Measurements from ENCODE around the gene EYA3. TPM values are rescaled to one million over a fixed set of nuclear protein-coding genes. Genes with fewer than 3 reads are reported as not detected.

EYA3 gene
- total RNA-seq, 1 donor from 2014 or later: 41.3 TPM

DNA sequence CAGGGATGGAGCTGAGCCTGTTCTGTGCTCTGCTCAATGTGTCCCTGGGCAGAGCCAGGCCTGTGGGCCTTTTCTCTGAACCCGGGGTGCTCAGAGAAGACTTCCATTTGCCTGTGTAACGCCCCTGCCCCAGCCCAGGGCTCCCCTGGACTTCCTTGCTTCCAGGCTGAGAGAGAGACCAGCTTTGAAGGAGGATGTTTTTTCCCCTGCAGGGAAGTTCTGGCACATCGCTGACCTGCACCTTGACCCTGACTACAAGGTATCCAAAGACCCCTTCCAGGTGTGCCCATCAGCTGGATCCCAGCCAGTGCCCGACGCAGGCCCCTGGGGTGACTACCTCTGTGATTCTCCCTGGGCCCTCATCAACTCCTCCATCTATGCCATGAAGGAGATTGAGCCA, 143.4 kb downstream of the EYA3 start:
- no peak for TF ChIP-seq CTCF (IDR thresholded peaks at IDR 0.05; ENCODE audit: unreplicated experiment)
- Mint-ChIP-seq H3K9me3 (ENCODE audit: low read depth) (no peaks in the 10 kb centered on the region), H3K27ac (no peak overlapping the region), H3K4me3 (ENCODE audit: low read depth) (no peak overlapping the region), H3K4me1 (ENCODE audit: low read depth) (no peaks in the 10 kb centered on the region), H3K27me3 (no peaks in the 10 kb centered on the region), H3K36me3 (ENCODE audit: insufficient read depth) (peaks cover 2% of the 10 kb centered on the region)
- no peak for DNase-seq (ENCODE audit: low spot score, unreplicated experiment)

DNA sequence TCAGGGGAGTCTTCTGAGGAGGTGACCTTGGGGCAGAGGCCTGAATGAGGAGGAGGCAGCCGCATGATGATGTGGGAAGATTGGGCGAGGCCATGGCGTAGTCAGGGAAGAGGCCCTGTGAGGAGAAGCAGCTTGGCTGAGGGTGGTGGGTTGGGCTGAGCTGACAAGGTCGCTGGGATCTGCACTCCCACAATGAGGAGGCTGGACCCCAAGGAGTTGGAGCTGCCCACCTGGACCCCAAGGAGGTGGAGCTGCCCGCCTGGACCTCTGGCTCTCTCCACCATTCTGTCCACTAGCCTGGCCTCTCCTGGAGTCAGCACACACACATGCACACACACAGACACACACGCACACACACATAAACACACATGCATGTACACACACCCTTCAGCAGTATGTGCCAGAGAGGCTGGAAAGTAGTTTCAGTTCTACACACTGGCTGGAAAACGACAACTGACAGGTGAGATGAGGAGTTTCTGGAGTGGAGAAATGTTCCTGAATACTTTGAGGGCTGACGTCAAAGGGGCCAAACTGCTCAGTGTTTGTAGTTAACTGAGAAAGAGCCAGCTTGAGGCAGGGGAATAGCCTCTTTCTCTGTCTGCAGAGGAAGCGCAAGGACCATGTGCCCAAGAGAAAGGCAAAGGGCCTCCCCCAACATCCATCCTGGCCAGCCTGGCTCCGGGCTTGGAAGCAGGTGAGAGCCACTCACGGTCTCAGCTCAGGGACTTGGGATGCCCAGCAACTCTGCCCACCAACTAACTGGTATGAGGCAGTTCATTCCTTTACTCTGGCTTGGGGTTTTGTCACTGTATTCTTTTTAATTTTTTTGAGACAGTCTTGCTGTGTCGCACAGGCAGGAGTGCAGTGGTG, 146.5 kb downstream of the EYA3 start:
- TF ChIP-seq CTCF (IDR thresholded peaks at IDR 0.05; ENCODE audit: unreplicated experiment): no peak
- Mint-ChIP-seq H3K27ac (no peak overlapping the region), H3K9me3 (ENCODE audit: low read depth) (no peaks in the 10 kb centered on the region), H3K4me1 (ENCODE audit: low read depth) (no peaks in the 10 kb centered on the region), H3K27me3 (no peaks in the 10 kb centered on the region), H3K36me3 (ENCODE audit: insufficient read depth) (no peaks in the 10 kb centered on the region), H3K4me3 (ENCODE audit: low read depth) (no peak overlapping the region)
- DNase-seq (ENCODE audit: low spot score, unreplicated experiment): no peak

DNA sequence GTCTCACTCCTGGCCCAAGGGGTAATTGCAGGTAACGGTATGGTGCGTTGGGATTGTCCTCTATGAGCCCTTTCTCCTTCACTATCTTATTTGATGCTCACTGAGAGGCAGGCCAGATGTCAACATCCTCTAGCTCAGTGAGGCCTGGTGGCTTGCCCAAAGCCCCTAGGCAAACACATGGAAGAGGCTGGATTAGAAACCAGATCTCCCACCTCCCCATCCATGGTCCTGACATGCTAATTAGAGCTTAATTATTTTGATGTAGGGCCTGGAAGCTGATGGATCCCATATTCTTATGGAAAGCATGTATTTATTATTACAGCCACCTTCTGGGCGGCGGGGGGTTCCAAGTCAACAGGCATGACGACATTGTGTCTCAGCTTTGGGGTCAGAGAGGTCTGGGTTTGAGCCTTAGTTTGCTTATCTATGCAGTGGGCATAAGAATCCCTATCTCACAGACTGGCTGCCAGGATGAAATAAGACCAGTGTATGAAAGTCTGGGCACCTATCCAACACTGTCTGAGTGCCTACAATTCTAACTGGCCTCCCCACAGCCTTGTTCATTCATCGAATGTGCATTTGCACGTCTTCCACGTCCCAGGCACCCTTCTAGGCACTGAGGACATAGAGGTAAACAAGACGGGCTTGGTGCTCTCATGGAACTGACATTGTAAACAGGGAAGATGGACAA, 147.4 kb downstream of the EYA3 start:
- no peaks in the 10 kb centered on the region for H3K36me3 Mint-ChIP-seq (ENCODE audit: insufficient read depth)
- no peaks in the 10 kb centered on the region for H3K9me3 Mint-ChIP-seq (ENCODE audit: low read depth)
- DNase-seq (ENCODE audit: low spot score, unreplicated experiment): no peak
- no peak for TF ChIP-seq CTCF (IDR thresholded peaks at IDR 0.05; ENCODE audit: unreplicated experiment)
- no peak overlapping the region for H3K27ac Mint-ChIP-seq
- H3K4me3 Mint-ChIP-seq (ENCODE audit: low read depth): no peak overlapping the region
- no peaks in the 10 kb centered on the region for H3K4me1 Mint-ChIP-seq (ENCODE audit: low read depth)
- H3K27me3 Mint-ChIP-seq: no peaks in the 10 kb centered on the region

GRCh38 chr1:27940297-27940696, 148.1 kb downstream of the EYA3 start:
- H3K27ac Mint-ChIP-seq: no peak overlapping the region
- no peak for DNase-seq (ENCODE audit: low spot score, unreplicated experiment)
- no peak overlapping the region for H3K4me3 Mint-ChIP-seq (ENCODE audit: low read depth)

More at GRCh38 chr1:27940297-27940696, 148.1 kb downstream of the EYA3 start:
- no peaks in the 10 kb centered on the region for H3K36me3 Mint-ChIP-seq (ENCODE audit: insufficient read depth)
- peaks cover 6% of the 10 kb centered on the region for H3K4me1 Mint-ChIP-seq (ENCODE audit: low read depth)
- no peaks in the 10 kb centered on the region for H3K9me3 Mint-ChIP-seq (ENCODE audit: low read depth)
- TF ChIP-seq CTCF (IDR thresholded peaks at IDR 0.05; ENCODE audit: unreplicated experiment): no peak
- no peaks in the 10 kb centered on the region for H3K27me3 Mint-ChIP-seq
